ENCODE results near the gene PATL2. TPM values are rescaled to one million over a fixed set of nuclear protein-coding genes. Genes with fewer than 3 reads are reported as not detected.

The PATL2 gene
- total and polyA plus RNA-seq, 2 donors (not counting 1 experiment from before 2014, with no cell fraction given): 58.9 to 89.4 TPM

- Histone ChIP-seq H3K79me2 (ENCODE audit: control insufficient read depth, insufficient read depth, low read length) (peaks cover 86% of the 10 kb centered on the region), H3K4me2 (replicated peaks; ENCODE audit: low read depth, low read length, poor library complexity, severe bottlenecking) (peak overlapping the region; percentile 76), H4K20me1 (ENCODE audit: control insufficient read depth, insufficient read depth, low read length, poor library complexity, severe bottlenecking) (peaks cover 41% of the 10 kb centered on the region), H3K4me1 (ENCODE audit: control insufficient read depth in 2 of 2, insufficient read depth in 2 of 2, low read length in 2 of 2) (peaks cover 28 to 35% of the 10 kb centered on the region in 2 donors), H2AFZ (ENCODE audit: insufficient read depth, low read depth, low read length, poor library complexity, severe bottlenecking) (peak overlapping the region; percentile 4), H3K4me3 (ENCODE audit: control extremely low read depth in 1 of 5, extremely low read depth in 1 of 5, insufficient read depth in 1 of 5, low read depth in 2 of 5, low read length in 4 of 5) (peak overlapping the region; percentile 90 to 100 (median 100)), H3K9me3 (ENCODE audit: control extremely low read depth in 1 of 3, control insufficient read depth in 2 of 3, insufficient read depth in 1 of 3, low read length in 2 of 3) (no peaks in the 10 kb centered on the region), H3K27me3 (replicated peaks in 1 of 4; ENCODE audit: control extremely low read depth in 1 of 4, control insufficient read depth in 3 of 4, insufficient read depth in 4 of 4, low read length in 3 of 4) (no peaks in the 10 kb centered on the region), H3K36me3 (replicated peaks in 1 of 2; ENCODE audit: control extremely low read depth in 1 of 2, control insufficient read depth in 1 of 2, extremely low read depth in 1 of 2, insufficient read depth in 2 of 2, low read length in 1 of 2) (peaks cover 2 to 46% of the 10 kb centered on the region in 2 experiments), H3K9ac (ENCODE audit: low read length) (peak overlapping the region; percentile 99), H3K27ac (ENCODE audit: low read length in 2 of 2) (peak overlapping the region; percentile 99 to 100)
- TF ChIP-seq EZH2 (IDR thresholded peaks at IDR 0.05; ENCODE audit: borderline replicate concordance, insufficient read depth, low read depth, low read length, poor library complexity, severe bottlenecking): no peak
- TF ChIP-seq CTCF (IDR thresholded peaks at IDR 0.05): peak; percentile 68
- intact Hi-C loops (cut with micrococcal nuclease): loop anchor here (1.0 to 5.0 kb wide), 5 partner anchors 20 to 283 kb away; partner anchors contain the start of genes CTDSPL2, EIF3J and SPG11
- ChIA-PET CTCF (interaction anchor here (0.6 to 15.6 kb wide), 17 partner anchors 8 to 281 kb away, joined by 3 to 529 read pairs (median 5); partner anchors contain the start of genes SPG11 and TRIM69), POLR2A (interaction anchor here (0.6 to 34.6 kb wide), 12 partner anchors 9 to 491 kb away, joined by 3 to 819 read pairs (median 4); partner anchors contain the start of genes GOLM2, SPG11 and TRIM69)
- H3K27me3 Mint-ChIP-seq: no peaks in the 10 kb centered on the region
- DNase-seq (peak; percentile 89), ATAC-seq (ENCODE audit: low read depth) (peak; percentile 22)
- H3K4me1 Mint-ChIP-seq: peaks cover 33% of the 10 kb centered on the region
- H3K27ac Mint-ChIP-seq: peak overlapping the region; percentile 100
- H3K4me3 Mint-ChIP-seq: peak overlapping the region; percentile 99
- WGBS (ENCODE audit: insufficient coverage): no CpG with 5 or more reads among the region's 11 CpGs
- no peaks in the 10 kb centered on the region for H3K9me3 Mint-ChIP-seq (ENCODE audit: insufficient read depth)
Measured at GRCh38 chr15:44710236-44711095, 657 bp downstream of the PATL2 start.

Data from B cell (primary cell).